B cell (primary cell): Measurements from ENCODE around the gene GGT6. TPM values are rescaled to one million over a fixed set of nuclear protein-coding genes. Genes with fewer than 3 reads are reported as not detected.

Source experiments
- ATAC-seq: fragments of 200-7000 bp; cut with Tn5 transposase; one replicate; pipeline ENCODE4 v1.10.0; 2021; ENCODE audit warnings: low read depth, mild to moderate bottlenecking, moderate number of reproducible peaks, moderate library complexity
- CTCF ChIA-PET: fragments of 350-600 bp; sonication (Branson Sonifier 250); formaldehyde crosslinking; loops from one replicate; lab custom pipeline; 2021; ENCODE audit warnings: antibody characterized with exemption, inconsistent platforms; lab: Charles Lee
- POLR2A ChIA-PET: fragments of 350-600 bp; sonication (Branson Sonifier 250); formaldehyde crosslinking; loops from one replicate; lab custom pipeline; 2021; ENCODE audit warnings: antibody characterized with exemption; lab: Charles Lee
- DNase-seq: peaks from one replicate; pipeline ENCODE4 v3.0.0; 2013
- H2AFZ ChIP-seq: 2 replicates; pipeline ENCODE4 v1.6.1; 2012; ENCODE audit warnings: mild to moderate bottlenecking, low read depth, low read length; ENCODE audit not compliant: insufficient read depth, poor library complexity, severe bottlenecking
- H3K27ac ChIP-seq, 2 donors: 1 replicate in 1 of 2; 2 replicates in 1 of 2; pipeline ENCODE4 v1.5.1; 2012 to 2013; ENCODE audit warnings: low read length in 2 of 2, mild to moderate bottlenecking in 2 of 2, moderate library complexity in 1 of 2
- H3K27me3 ChIP-seq, 4 experiments: fragments of 200-600 bp in 1 of 4; sonication (generic) in 1 of 4; replicated peaks in 1 of 4; 1 replicate in 2 of 4; 2 replicates in 2 of 4; pipeline versions ENCODE4 v1.6.1 to v1.7.0; 2013 to 2016; ENCODE audit warnings: low read length in 3 of 4, mild to moderate bottlenecking in 2 of 4, mixed read lengths in 1 of 4, moderate library complexity in 1 of 4; ENCODE audit not compliant: insufficient read depth in 4 of 4, control insufficient read depth in 3 of 4; ENCODE audit errors: control extremely low read depth in 1 of 4
- H3K36me3 ChIP-seq, 2 experiments: replicated peaks in 1 of 2; 1 replicate in 1 of 2; 2 replicates in 1 of 2; pipeline versions ENCODE4 v1.6.1 to v1.7.1; 2013; ENCODE audit warnings: low read length in 1 of 2; ENCODE audit not compliant: insufficient read depth in 2 of 2, control insufficient read depth in 1 of 2; ENCODE audit errors: control extremely low read depth in 1 of 2, extremely low read depth in 1 of 2
- H3K4me1 ChIP-seq, 2 donors: fragments of 200-600 bp in 1 of 2; sonication (generic) in 1 of 2; 1 replicate in 1 of 2; 2 replicates in 1 of 2; pipeline versions ENCODE4 v1.5.1 to v1.6.1; 2013 to 2017; ENCODE audit warnings: low read length in 2 of 2; ENCODE audit not compliant: control insufficient read depth in 2 of 2, insufficient read depth in 2 of 2
- H3K4me2 ChIP-seq: replicated peaks from 2 replicates; pipeline ENCODE3; 2012; ENCODE audit warnings: mild to moderate bottlenecking, low read depth, low read length; ENCODE audit not compliant: poor library complexity, severe bottlenecking
- H3K4me3 ChIP-seq, 5 experiments: fragments of 200-600 bp in 1 of 5; sonication (generic) in 1 of 5; 1 replicate in 3 of 5; 2 replicates in 2 of 5; pipeline versions ENCODE4 v1.5.1 to v1.7.0; 2011 to 2016; ENCODE audit warnings: low read length in 4 of 5, mild to moderate bottlenecking in 4 of 5, low read depth in 2 of 5, control low read depth in 1 of 5, moderate library complexity in 1 of 5; ENCODE audit not compliant: insufficient read depth in 1 of 5; ENCODE audit errors: control extremely low read depth in 1 of 5, extremely low read depth in 1 of 5
- H3K79me2 ChIP-seq: fragments of 200-600 bp; sonication (generic); one replicate; pipeline ENCODE4 v1.6.0; 2016; ENCODE audit warnings: low read length; ENCODE audit not compliant: control insufficient read depth, insufficient read depth
- H3K9ac ChIP-seq: fragments of 200-600 bp; sonication (generic); 2 replicates; pipeline ENCODE4 v1.6.1; 2017; ENCODE audit warnings: mild to moderate bottlenecking, low read length, moderate library complexity
- H3K9me3 ChIP-seq, 3 donors: one replicate each; pipeline versions ENCODE4 v1.6.1 to v1.7.1; 2013; ENCODE audit warnings: low read length in 2 of 3; ENCODE audit not compliant: control insufficient read depth in 2 of 3, insufficient read depth in 1 of 3; ENCODE audit errors: control extremely low read depth in 1 of 3
- H4K20me1 ChIP-seq: 2 replicates; pipeline ENCODE4 v1.6.0; 2012; ENCODE audit warnings: mild to moderate bottlenecking, low read length; ENCODE audit not compliant: insufficient read depth, control insufficient read depth, poor library complexity, severe bottlenecking
- H3K27ac Mint-ChIP-seq: one replicate; pipeline ENCODE4 v1.8.0; 2021; ENCODE audit warnings: mixed read lengths
- H3K27me3 Mint-ChIP-seq: one replicate; pipeline ENCODE4 v1.8.0; 2021; ENCODE audit warnings: mixed read lengths
- H3K4me1 Mint-ChIP-seq: one replicate; pipeline ENCODE4 v1.8.0; 2021; ENCODE audit warnings: mixed read lengths
- H3K4me3 Mint-ChIP-seq: one replicate; pipeline ENCODE4 v1.8.0; 2021; ENCODE audit warnings: mixed read lengths
- H3K9me3 Mint-ChIP-seq: one replicate; pipeline ENCODE4 v1.8.0; 2022; ENCODE audit warnings: mixed read lengths; ENCODE audit not compliant: insufficient read depth
- EZH2 ChIP-seq: IDR thresholded peaks from 2 replicates; pipeline ENCODE4 v1.6.1; 2012; ENCODE audit warnings: borderline replicate concordance, low read depth, mild to moderate bottlenecking, moderate library complexity, low read length; ENCODE audit not compliant: insufficient read depth, poor library complexity, severe bottlenecking
- WGBS: methylation state at CpG from one replicate; pipeline ENCODE4 v1.1.5; 2013; ENCODE audit warnings: missing lambda C conversion rate; ENCODE audit not compliant: insufficient coverage; 5-methylcytosine and 5-hydroxymethylcytosine counted together
- intact Hi-C: fragments of 100-400 bp; cut with micrococcal nuclease; formaldehyde crosslinking; loops from one replicate; pipeline ENCODE4 v1.10.0; 2022
- polyA plus RNA-seq: library from polyadenylated mRNA; depleted of rRNA; stranded (reverse); fragments of >200 nt; gene quantifications from 2 replicates; pipeline ENCODE4 v1.2.3, GENCODE V29; 2012
- total RNA-seq, 2 donors: library from RNA; stranded (reverse); fragments of 120-200 nt in 1 of 2; gene quantifications; 1 replicate in 1 of 2; 2 replicates in 1 of 2; pipeline versions ENCODE4 v1.2.3 to v1.2.4, GENCODE V29; 2013 to 2022
- TF ChIP-seq, protein P1 (sequence below): fragments of 200-600 bp; IDR thresholded peaks from one replicate; pipeline ENCODE4 v1.8.0; 2022; ENCODE audit warnings: antibody characterized with exemption, mild to moderate bottlenecking

GGT6 gene
- total and polyA plus RNA-seq, 2 donors (not counting 1 experiment from before 2014, with no cell fraction given): not detected

GRCh38 chr17:4545217-4545951 lies 15.0 kb downstream of the GGT6 start:
- no peak for ATAC-seq
- intact Hi-C loops: no loop called here
- H3K4me2 ChIP-seq: no peak overlapping the region
- H3K4me1 ChIP-seq: no peaks in the 10 kb centered on the region
- ChIA-PET POLR2A (interaction anchor here (0.6 kb wide), 1 partner anchor 136 kb away, joined by 3 read pairs; no protein-coding TSS in a partner anchor), CTCF (no interaction called here)
- H3K4me3 ChIP-seq: no peak overlapping the region
- H4K20me1 ChIP-seq: no peaks in the 10 kb centered on the region
- no peak overlapping the region for H3K27ac ChIP-seq
- H3K9ac ChIP-seq: no peak overlapping the region
- no peak overlapping the region for H2AFZ ChIP-seq
- Mint-ChIP-seq H3K27ac (no peak overlapping the region), H3K9me3 (no peaks in the 10 kb centered on the region), H3K4me3 (no peak overlapping the region), H3K27me3 (no peaks in the 10 kb centered on the region), H3K4me1 (no peaks in the 10 kb centered on the region)
- H3K9me3 ChIP-seq: no peaks in the 10 kb centered on the region
- WGBS: 95% methylated on average over 26 of the region's 32 CpGs
- H3K27me3 ChIP-seq: no peaks in the 10 kb centered on the region
- DNase-seq: no peak
- no peaks in the 10 kb centered on the region for H3K79me2 ChIP-seq
- TF ChIP-seq, protein P1, sequence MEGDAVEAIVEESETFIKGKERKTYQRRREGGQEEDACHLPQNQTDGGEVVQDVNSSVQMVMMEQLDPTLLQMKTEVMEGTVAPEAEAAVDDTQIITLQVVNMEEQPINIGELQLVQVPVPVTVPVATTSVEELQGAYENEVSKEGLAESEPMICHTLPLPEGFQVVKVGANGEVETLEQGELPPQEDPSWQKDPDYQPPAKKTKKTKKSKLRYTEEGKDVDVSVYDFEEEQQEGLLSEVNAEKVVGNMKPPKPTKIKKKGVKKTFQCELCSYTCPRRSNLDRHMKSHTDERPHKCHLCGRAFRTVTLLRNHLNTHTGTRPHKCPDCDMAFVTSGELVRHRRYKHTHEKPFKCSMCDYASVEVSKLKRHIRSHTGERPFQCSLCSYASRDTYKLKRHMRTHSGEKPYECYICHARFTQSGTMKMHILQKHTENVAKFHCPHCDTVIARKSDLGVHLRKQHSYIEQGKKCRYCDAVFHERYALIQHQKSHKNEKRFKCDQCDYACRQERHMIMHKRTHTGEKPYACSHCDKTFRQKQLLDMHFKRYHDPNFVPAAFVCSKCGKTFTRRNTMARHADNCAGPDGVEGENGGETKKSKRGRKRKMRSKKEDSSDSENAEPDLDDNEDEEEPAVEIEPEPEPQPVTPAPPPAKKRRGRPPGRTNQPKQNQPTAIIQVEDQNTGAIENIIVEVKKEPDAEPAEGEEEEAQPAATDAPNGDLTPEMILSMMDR: no peak
- TF ChIP-seq EZH2: no peak
- H3K36me3 ChIP-seq: peaks cover 0 to 83% of the 10 kb centered on the region in 2 experiments

GRCh38 chr17:4544951-4545216 lies 15.5 kb downstream of the GGT6 start:
- no peak overlapping the region for H3K4me2 ChIP-seq
- H3K4me1 Mint-ChIP-seq: no peaks in the 10 kb centered on the region
- H3K9ac ChIP-seq: no peak overlapping the region
- no peak overlapping the region for H3K4me3 Mint-ChIP-seq
- H4K20me1 ChIP-seq: no peaks in the 10 kb centered on the region
- TF ChIP-seq, protein P1: no peak
- TF ChIP-seq EZH2: no peak
- no peaks in the 10 kb centered on the region for H3K79me2 ChIP-seq
- ChIA-PET CTCF (no interaction called here), POLR2A (interaction anchor here (0.6 kb wide), 1 partner anchor 136 kb away, joined by 3 read pairs; no protein-coding TSS in a partner anchor)
- peaks cover 0 to 83% of the 10 kb centered on the region in 2 experiments for H3K36me3 ChIP-seq
- no peak overlapping the region for H3K4me3 ChIP-seq
- no peaks in the 10 kb centered on the region for H3K27me3 ChIP-seq
- over 99% methylated on average over 13 of the region's 18 CpGs for WGBS
- no peaks in the 10 kb centered on the region for H3K4me1 ChIP-seq
- H3K9me3 Mint-ChIP-seq: no peaks in the 10 kb centered on the region
- DNase-seq: no peak
- no peaks in the 10 kb centered on the region for H3K27me3 Mint-ChIP-seq
- H3K9me3 ChIP-seq: no peaks in the 10 kb centered on the region
- H2AFZ ChIP-seq: no peak overlapping the region
- H3K27ac Mint-ChIP-seq: no peak overlapping the region
- H3K27ac ChIP-seq: no peak overlapping the region
- intact Hi-C loops: no loop called here
- ATAC-seq: no peak
